Measurements from ENCODE around the gene MPPED1.

The MPPED1 gene

GRCh38 chr22:43550024-43550620 lies 138.3 kb downstream of the MPPED1 start:
- no peak for DNase-seq

DNA sequence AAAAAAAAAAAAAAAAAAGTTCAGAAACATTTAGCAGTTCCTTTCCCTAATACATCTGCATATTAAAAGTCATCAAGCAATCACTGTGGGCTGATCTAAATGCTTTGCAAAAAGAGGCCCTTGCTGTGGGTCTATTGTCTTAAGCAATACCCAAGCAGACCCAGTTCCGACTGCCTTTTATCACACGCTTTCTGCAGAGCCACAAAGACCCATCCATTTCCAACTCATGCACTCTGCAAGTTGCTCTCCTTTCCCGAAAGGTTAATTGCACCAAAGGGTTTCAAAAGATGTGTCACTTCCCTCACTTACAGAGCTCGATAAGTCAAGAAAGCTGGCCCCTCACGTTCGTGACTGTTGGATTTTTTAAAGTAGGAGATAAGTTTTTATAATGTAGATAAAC lies 138.9 kb downstream of the MPPED1 start:
- no peak for DNase-seq

GRCh38 chr22:43553451-43554258 lies 141.8 kb downstream of the MPPED1 start:
- no peak for DNase-seq

DNA sequence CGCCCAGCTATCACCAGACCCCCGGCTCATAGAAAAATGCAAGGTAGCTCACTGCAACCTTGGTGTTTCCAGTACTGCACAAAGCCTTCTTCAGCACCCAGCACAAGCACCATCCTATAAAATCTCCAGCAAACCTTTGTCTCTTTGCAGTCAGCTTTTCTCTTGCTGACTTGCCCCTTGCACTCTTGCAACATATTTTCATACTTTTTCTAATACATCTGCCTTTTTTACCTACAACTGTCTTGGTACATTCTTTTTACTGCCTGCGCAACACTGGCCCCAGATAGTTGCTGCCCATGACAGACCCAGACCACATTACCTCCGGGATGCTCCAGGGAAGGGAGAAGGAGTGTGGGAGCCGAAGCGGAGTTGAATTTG lies 142.4 kb downstream of the MPPED1 start:
- no peak for DNase-seq

GRCh38 chr22:43554694-43555365 lies 143.0 kb downstream of the MPPED1 start:
- DNase-seq, result no peak

DNA sequence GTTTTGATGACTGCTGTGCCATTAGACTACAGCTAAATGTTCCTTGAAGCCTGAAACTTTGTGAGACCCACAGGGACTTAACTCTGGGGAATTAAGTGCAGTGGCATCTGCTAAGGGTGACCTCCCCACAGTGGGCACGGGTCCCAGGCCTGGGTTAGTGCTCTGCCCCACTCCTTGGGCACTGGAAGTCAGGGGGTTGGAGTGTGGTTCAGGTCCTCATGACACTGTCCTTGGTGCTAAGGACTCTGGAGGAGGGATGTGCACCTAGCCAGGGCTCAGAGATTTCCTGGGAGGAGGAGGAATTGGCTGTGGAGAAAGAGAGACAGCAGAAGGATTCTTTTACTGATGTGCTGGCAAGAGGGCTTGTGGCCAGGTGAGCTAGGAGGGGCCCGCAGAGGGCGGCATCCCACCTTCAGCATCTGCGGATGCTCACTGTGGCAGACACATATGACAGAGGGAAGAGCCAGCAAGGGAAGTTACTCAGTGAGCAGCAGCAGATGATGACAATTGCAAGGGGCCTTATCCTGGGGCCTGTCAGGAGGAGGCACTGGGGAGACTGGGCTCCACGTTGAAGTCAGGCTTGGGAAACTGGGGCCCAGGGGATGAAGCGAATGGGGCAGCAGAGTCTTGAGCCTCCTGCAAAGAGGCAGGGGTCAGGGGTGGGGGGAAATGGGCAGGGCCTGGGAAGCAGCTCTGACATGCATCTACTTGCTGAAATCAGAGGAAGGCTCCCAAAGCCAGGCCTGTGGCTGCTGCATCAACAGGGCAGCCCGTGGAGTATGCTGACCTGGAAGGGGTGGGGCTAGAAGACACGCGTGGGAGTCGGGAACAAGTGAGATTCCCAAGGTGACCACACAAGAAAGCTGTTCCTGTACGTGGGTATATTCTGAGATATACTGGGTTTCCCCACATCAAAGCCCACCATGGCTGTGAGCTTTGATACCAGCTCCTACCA lies 144.0 kb downstream of the MPPED1 start:
- DNase-seq, result no peak

Measured in inflammatory macrophage treated with lipopolysaccharide for 4 hours (primary cell).